Measurements from ENCODE around the gene CUL2. TPM values are rescaled to one million over a fixed set of nuclear protein-coding genes. Genes with fewer than 3 reads are reported as not detected.

The CUL2 gene
- total and polyA plus RNA-seq, 2 experiments from 2014 or later, result 17.2 to 38.3 TPM

- Mint-ChIP-seq H3K27ac (no peak overlapping the region), H3K4me3 (no peak overlapping the region), H3K4me1 (no peaks in the 10 kb centered on the region), H3K9me3 (peaks cover 8% of the 10 kb centered on the region), H3K36me3 (ENCODE audit: low read depth) (no peaks in the 10 kb centered on the region), H3K27me3 (ENCODE audit: insufficient read depth, low read depth, poor library complexity) (no peaks in the 10 kb centered on the region)
- Histone ChIP-seq H3K9me2 (ENCODE audit: insufficient read depth) (no peaks in the 10 kb centered on the region), H3K27ac (ENCODE audit: low read depth) (no peak overlapping the region), H3K4me3 (no peak overlapping the region), H2AFZ (0 out of 2 replicates have a peak overlapping the region, but pooled peaks have one; percentile 32), H3K4me1 (ENCODE audit: insufficient read depth) (no peaks in the 10 kb centered on the region), H3K4me2 (no peak overlapping the region), H4K20me1 (replicated peaks; ENCODE audit: insufficient read depth) (no peaks in the 10 kb centered on the region), H3K27me3 (ENCODE audit: insufficient read depth) (no peaks in the 10 kb centered on the region), H3K36me3 (ENCODE audit: insufficient read depth) (no peaks in the 10 kb centered on the region; the same call in 1 of the 2 replicates), H3F3A (replicated peaks; ENCODE audit: low read depth) (no peaks in the 10 kb centered on the region), H3K79me2 (replicated peaks; ENCODE audit: insufficient read depth) (no peaks in the 10 kb centered on the region)
- TF ChIP-seq JUNB (IDR thresholded peaks at IDR 0.05; ENCODE audit: unreplicated experiment) (no peak), EZH2 (IDR thresholded peaks at IDR 0.05; ENCODE audit: low read depth, unreplicated experiment) (no peak), ZNF114 (CRISPR knock-in tag; IDR thresholded peaks at IDR 0.05) (no peak), ETS1 (IDR thresholded peaks at IDR 0.05) (no peak), STAT1 (IDR thresholded peaks at IDR 0.05; ENCODE audit: unreplicated experiment) (no peak), EZH2phosphoT487 (IDR thresholded peaks at IDR 0.05; ENCODE audit: unreplicated experiment) (no peak), ZNF462 (CRISPR knock-in tag; IDR thresholded peaks at IDR 0.05) (no peak), NANOG (IDR thresholded peaks at IDR 0.05; ENCODE audit: borderline replicate concordance) (no peak), POLR2AphosphoS5 (IDR thresholded peaks at IDR 0.05; ENCODE audit: low read depth) (no peak), CTCF (conservative IDR thresholded peaks at IDR 0.05; ENCODE audit: low read depth in 2 of 2) (no peak), REST (IDR thresholded peaks at IDR 0.05; ENCODE audit: unreplicated experiment) (no peak), CREB1 (CRISPR knock-in tag; IDR thresholded peaks at IDR 0.05; ENCODE audit: low read depth) (no peak), ZNF331 (CRISPR knock-in tag; IDR thresholded peaks at IDR 0.05; ENCODE audit: low read depth) (no peak)
- no peak for DNase-seq (ENCODE audit: low spot score)
- no peak for ATAC-seq
These were observed 7.4 kb upstream of the CUL2 start for GRCh38 chr10:35097510-35097909.

All from GM23338 (cell line).